DMS153 treated with DMSO at 0.1 percent for 48 hours (cell line): ENCODE data around the gene DSG1.
"Not testable (repeated sequence)": the region's sequence is repeated elsewhere in the genome, so short reads cannot be mapped to it uniquely, and the experiment has no call there.

Experiments
- DNase-seq: peaks from one replicate; lab custom pipeline; 2025; ENCODE audit not compliant: unreplicated experiment; lab: John Stamatoyannopoulos, UW

The DSG1 gene

GRCh38 chr18:31317860-31318259, at the start of gene DSG1:
TSS of gene DSG1 (plus strand) at chr18:31318160. CDS start at chr18:31318301, 141 bp downstream.
- no peak for DNase-seq

DNA sequence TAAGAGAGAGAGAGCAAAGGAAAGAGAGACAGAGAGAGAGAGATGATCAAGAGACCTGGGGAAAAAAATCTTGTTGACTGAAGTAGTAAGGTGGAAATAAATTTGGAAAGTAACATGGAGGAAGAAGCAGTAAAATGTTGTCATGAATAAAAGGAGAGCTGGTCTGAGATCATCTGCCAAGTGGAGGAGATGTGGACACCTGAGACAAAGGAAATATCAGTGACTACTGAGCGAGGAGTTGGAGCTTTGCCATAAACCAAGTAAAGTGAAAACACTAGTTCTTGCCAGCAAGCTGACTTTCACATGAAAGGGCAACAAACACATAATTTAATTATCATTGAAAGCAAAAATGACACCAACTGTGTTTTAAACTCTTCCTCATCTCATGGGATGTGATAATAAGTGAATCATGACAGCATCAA, 49.0 kb upstream of the DSG1 start:
- DNase-seq = no peak

DNA sequence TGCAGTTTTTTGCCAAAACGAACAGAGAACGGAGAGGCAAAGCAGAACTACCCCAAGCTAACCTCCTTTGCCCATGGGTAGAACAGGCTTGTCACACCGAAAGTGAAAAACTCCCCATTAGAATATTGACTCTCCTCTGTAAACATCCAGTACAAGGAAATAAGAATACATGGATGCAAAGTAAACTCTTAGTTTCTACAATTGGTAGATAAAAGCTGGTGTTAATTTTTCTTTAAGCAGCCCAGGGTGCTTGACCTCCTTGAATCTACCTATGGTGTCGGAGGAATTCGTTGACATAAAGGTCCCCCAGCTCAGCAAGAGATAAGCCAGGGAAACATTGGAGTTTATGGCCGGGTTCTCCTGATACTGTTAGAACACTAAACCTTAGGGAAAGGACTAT, 48.4 kb upstream of the DSG1 start:
- no peak for DNase-seq

- no peak for DNase-seq
These were observed 47.4 kb upstream of the DSG1 start for GRCh38 chr18:31270578-31270977.

GRCh38 chr18:31273812-31274527, 44.0 kb upstream of the DSG1 start:
- no peak for DNase-seq

GRCh38 chr18:31274931-31275330, 43.0 kb upstream of the DSG1 start:
- no peak for DNase-seq

GRCh38 chr18:31275722-31276463, 42.1 kb upstream of the DSG1 start:
- no peak for DNase-seq

GRCh38 chr18:31278609-31279071, 39.3 kb upstream of the DSG1 start:
- no peak for DNase-seq

DNA sequence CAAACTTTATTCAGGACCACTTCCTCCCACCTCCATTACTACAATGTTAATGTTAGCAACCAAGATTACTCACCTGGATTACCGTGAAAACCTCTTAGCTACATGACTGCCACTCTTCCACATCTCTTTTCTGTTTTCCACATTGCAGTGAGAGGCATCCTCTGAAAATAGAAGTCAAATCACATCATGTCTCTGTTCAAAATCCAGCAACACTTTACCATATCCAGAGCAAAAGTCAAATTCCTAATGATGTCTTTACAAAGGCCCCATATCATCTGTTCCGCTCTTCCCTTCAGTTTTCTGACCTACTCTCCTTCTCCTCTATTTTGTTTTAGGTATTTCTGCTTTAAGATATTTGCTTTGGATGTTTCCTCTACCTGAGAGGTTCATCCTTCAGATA, 37.5 kb upstream of the DSG1 start:
- DNase-seq = no peak

DNA sequence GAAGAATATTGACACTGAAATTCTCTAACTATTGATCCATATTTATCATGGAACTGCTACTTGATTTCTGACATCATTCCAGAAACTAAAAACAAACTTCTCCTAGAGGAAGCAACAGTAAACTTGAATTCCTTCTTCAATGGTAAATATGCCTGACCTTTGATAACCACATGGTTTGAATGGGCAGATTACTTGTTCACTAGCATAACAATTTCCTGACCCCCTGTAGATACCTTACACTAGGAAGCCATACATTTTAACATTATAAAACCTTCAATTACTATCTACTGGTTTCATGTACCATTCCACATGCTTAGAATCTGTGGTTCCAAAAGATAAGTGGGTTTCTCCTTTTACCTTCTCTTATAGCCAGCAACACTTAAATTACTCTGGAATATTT, 36.5 kb upstream of the DSG1 start:
- DNase-seq = no peak

DNA sequence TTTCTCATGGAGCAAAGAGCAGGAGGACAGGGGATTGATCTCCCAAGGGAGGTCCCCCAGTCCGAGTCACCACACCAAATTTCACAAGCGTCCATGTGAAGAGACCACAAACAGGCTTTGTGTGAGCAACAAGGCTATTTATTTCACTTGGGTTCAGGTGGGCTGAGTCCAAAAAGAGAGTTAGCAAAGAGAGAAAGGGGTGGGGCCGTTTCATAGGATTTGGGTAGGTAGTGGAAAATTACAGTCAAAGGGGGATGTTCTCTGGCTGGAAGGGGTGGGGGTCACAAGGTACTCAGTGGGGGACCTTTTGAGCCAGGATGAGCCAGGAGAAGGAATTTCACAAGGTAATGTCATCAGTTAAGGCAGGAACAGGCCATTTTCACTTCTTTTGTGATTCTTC, 28.5 kb upstream of the DSG1 start:
- DNase-seq = not testable (repeated sequence)

GRCh38 chr18:31291688-31292087, 26.3 kb upstream of the DSG1 start:
- no peak for DNase-seq

DNA sequence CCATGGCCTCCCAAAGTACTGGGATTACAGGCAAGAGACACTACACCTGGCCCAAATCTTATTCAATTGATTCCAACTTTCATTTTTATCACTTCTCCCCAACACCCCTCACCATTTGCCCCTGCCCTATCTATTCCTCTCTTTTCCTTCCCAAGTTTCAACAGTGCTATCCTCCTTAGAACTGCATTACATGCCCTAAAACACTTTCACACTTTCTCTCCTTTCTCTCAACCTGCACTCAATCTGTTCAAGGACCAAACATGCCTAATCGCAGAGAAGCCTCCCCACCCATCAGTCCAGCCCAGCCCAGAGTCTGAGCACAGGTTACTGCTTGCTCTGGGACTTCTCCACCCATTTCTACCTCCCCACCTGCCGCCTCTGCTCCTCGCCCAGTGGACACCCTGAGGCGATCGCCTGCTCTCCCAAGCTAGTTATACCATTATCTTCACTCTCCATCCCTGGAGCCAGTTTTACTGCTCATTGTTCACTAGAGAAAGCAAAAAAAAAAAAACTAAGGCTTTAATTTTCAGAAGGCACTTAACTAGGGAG, 23.7 kb upstream of the DSG1 start:
- no peak for DNase-seq

- DNase-seq = no peak
These were observed 20.7 kb upstream of the DSG1 start for GRCh38 chr18:31297248-31297647.

- no peak for DNase-seq
These were observed 16.7 kb upstream of the DSG1 start for GRCh38 chr18:31301201-31301655.

- no peak for DNase-seq
These were observed 15.0 kb upstream of the DSG1 start for GRCh38 chr18:31302991-31303390.

DNA sequence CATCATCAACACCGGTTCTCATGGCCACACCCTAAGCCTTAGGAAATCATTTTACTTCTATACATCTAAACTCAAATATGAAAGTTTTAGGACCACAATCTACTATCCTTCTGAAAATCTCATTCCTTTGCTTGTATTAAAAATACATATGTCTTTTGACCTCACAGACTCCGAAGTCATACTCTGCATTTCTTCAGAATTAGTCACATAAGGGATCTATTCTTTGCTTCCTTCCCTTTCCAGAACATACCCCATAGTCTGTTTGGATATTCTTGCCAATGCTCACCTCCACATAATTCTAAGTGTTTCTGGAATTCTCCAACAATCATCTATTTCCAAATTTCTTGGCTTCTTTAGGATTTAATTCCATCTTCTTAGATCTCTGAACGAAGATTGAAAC, 14.2 kb upstream of the DSG1 start:
- DNase-seq = no peak

DNA sequence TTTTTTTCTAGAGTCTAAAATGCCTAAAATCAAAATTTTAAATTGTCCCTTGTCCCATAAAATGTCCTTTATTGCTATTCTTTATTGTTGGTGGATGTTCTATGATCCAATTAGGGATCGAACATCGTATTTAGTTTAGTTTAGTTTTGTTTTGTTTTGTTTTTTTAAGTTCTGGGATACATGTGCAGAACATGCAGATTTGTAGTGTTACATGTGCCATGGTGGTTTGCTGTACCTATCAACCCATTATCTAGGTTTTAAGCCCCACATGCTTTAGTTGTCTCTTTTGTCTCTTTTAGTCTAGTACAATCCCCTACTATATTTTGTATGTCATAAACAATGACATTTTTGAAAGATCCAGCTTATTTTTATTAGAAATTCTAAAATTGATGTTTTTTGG, 8.8 kb upstream of the DSG1 start:
- DNase-seq = no peak

DNA sequence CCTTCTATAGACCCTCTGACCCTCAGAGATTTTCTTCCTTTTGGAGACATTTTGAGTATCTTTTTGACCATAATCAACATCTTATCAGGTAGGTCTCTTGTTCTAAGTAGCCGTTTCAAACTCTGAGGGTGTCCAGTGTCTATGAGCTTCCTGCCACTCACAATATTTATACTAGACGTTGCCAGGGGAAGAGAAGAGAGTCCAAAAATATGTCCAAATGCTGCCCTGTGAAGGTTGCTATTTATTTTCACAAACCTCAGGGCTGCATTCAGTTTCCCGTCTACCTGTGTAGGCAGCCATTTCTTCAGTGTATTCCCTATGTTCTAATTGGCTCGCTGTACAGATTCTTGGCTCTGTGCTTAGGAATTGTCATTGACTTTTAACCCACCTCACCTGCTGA, 986 bp upstream of the DSG1 start:
- no peak for DNase-seq

DNA sequence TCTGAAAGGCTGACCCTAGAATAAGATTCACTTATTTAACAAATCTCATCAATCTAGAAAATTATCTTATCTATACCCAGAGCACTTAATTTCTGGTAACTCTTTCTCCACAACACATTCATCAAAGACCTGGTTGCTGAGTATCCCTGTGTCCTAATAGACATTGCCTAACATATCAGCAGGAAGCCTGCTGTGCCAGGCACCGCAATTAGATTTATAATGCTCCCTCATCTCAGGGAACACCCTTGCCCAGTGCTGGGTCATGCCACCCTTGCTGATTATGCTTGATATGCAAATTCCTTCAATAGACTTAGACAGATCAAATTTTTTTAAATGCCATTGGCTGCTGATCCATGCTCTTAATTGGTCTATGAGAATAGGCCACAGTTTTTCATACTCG, 3.8 kb downstream of the DSG1 start:
- DNase-seq = no peak

GRCh38 chr18:31325051-31325450, 7.1 kb downstream of the DSG1 start:
- no peak for DNase-seq

DNA sequence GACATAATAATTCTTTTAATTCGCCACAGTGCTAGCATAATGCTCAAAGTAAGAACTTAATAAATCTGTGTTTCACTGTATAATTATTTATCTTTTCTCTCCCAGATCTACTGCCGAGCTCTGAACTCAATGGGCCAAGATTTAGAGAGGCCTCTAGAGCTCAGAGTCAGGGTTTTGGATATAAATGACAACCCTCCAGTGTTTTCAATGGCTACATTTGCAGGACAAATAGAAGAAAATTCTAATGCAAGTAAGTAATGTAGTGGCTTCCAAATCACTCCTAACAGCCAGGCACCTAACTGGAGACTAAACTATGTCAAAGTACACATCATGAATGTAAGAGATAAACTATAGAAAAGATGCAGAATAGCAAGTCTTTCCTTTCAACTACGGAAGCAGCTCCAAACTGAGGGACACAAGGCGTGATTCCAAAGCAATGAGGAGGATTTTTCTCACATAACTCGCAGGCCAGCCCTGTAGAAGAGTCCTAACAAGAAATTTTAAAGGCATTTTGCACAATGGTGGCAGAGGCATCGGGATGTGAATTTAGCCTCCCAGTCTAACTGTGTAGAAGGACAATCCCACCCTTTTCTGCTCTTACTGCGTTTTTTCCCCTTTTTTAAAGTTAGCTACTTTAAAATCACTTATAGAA, 12.0 kb downstream of the DSG1 start:
- DNase-seq = no peak
